Smooth muscle cell (in vitro differentiated cells): ENCODE results near the gene DGCR2. TPM values are rescaled to one million over a fixed set of nuclear protein-coding genes. Genes with fewer than 3 reads are reported as not detected.

Experiments used
- DNase-seq: peaks from one replicate; lab custom pipeline; 2025; ENCODE audit not compliant: unreplicated experiment; lab: John Stamatoyannopoulos, UW
- H2AFZ ChIP-seq: fragments of 200-600 bp; sonication (generic); 2 replicates; pipeline ENCODE4 v1.6.0; 2016; ENCODE audit warnings: antibody characterized with exemption, low read depth, mild to moderate bottlenecking
- H3F3A ChIP-seq: fragments of 200-600 bp; sonication (generic); 2 replicates; pipeline ENCODE4 v1.6.0; 2017; ENCODE audit warnings: antibody characterized with exemption, low read depth
- H3K27ac ChIP-seq: fragments of 200-600 bp; sonication (generic); 2 replicates; pipeline ENCODE4 v1.5.1; 2016; ENCODE audit warnings: low read depth, mild to moderate bottlenecking
- H3K27me3 ChIP-seq: fragments of 200-600 bp; sonication (generic); 2 replicates; pipeline ENCODE4 v1.6.1; 2016; ENCODE audit warnings: low read depth, mild to moderate bottlenecking
- H3K36me3 ChIP-seq: fragments of 200-600 bp; sonication (generic); 2 replicates; pipeline ENCODE4 v1.5.1; 2016; ENCODE audit warnings: low read depth
- H3K4me1 ChIP-seq: fragments of 200-600 bp; sonication (generic); 2 replicates; pipeline ENCODE4 v1.5.1; 2016; ENCODE audit warnings: low read depth
- H3K4me2 ChIP-seq: fragments of 200-600 bp; sonication (generic); 2 replicates; pipeline ENCODE4 v1.6.0; 2016; ENCODE audit warnings: mild to moderate bottlenecking
- H3K4me3 ChIP-seq: fragments of 200-600 bp; sonication (generic); 2 replicates; pipeline ENCODE4 v1.5.1; 2016; ENCODE audit warnings: mild to moderate bottlenecking
- H3K79me2 ChIP-seq: fragments of 200-600 bp; sonication (generic); 2 replicates; pipeline ENCODE4 v1.6.0; 2016; ENCODE audit warnings: low read depth, mild to moderate bottlenecking
- H3K9ac ChIP-seq: fragments of 200-600 bp; sonication (generic); 2 replicates; pipeline ENCODE4 v1.6.0; 2016; ENCODE audit warnings: low read depth
- H3K9me3 ChIP-seq: fragments of 200-600 bp; sonication (generic); replicated peaks from 2 replicates; pipeline ENCODE4 v1.5.1; 2016; ENCODE audit warnings: low read depth
- H4K20me1 ChIP-seq: fragments of 200-600 bp; sonication (generic); 2 replicates; pipeline ENCODE4 v1.6.0; 2016; ENCODE audit warnings: low read depth
- WGBS: methylation state at CpG from one replicate; pipeline ENCODE4 v1.1.7; 2016; ENCODE audit warnings: low lambda C conversion rate; 5-methylcytosine and 5-hydroxymethylcytosine counted together
- polyA plus RNA-seq: library from polyadenylated mRNA; unstranded; fragments of >200 nt; fragmentation: Nextera tagmentation; extraction: Ambion mirVana; gene quantifications from 2 replicates; pipeline ENCODE4 v1.2.1, GENCODE V29; 2016
- total RNA-seq: library from RNA; depleted of rRNA; stranded (reverse); fragments of >200 nt; gene quantifications from 2 replicates; pipeline ENCODE4 v1.2.3, GENCODE V29; 2014
- TF ChIP-seq, protein P1 (sequence below): fragments of 200-600 bp; sonication (generic); IDR thresholded peaks from 2 replicates; pipeline ENCODE4 v1.5.1; 2017; ENCODE audit warnings: borderline replicate concordance, mild to moderate bottlenecking, antibody characterized with exemption; ENCODE audit not compliant: insufficient read depth, poor library complexity, severe bottlenecking

Gene DGCR2
- total and polyA plus RNA-seq, 2 experiments from 2014 or later, result 46.7 to 53.2 TPM

- H3K79me2 ChIP-seq, result peaks cover 4% of the 10 kb centered on the region
- TF ChIP-seq, protein P1, sequence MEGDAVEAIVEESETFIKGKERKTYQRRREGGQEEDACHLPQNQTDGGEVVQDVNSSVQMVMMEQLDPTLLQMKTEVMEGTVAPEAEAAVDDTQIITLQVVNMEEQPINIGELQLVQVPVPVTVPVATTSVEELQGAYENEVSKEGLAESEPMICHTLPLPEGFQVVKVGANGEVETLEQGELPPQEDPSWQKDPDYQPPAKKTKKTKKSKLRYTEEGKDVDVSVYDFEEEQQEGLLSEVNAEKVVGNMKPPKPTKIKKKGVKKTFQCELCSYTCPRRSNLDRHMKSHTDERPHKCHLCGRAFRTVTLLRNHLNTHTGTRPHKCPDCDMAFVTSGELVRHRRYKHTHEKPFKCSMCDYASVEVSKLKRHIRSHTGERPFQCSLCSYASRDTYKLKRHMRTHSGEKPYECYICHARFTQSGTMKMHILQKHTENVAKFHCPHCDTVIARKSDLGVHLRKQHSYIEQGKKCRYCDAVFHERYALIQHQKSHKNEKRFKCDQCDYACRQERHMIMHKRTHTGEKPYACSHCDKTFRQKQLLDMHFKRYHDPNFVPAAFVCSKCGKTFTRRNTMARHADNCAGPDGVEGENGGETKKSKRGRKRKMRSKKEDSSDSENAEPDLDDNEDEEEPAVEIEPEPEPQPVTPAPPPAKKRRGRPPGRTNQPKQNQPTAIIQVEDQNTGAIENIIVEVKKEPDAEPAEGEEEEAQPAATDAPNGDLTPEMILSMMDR, result no peak
- H3K27me3 ChIP-seq, result no peaks in the 10 kb centered on the region
- no peaks in the 10 kb centered on the region for H3K9me3 ChIP-seq
- H2AFZ ChIP-seq, result no peak overlapping the region
- H4K20me1 ChIP-seq, result peaks cover 76% of the 10 kb centered on the region
- no peak overlapping the region for H3K4me3 ChIP-seq
- H3K4me1 ChIP-seq, result no peaks in the 10 kb centered on the region
- H3F3A ChIP-seq, result no peaks in the 10 kb centered on the region
- DNase-seq, result no peak
- H3K27ac ChIP-seq, result no peak overlapping the region
- H3K9ac ChIP-seq, result no peak overlapping the region
- H3K36me3 ChIP-seq, result no peaks in the 10 kb centered on the region
- 98% methylated on average over 8 of the region's 8 CpGs for WGBS
- no peak overlapping the region for H3K4me2 ChIP-seq
Measured at GRCh38 chr22:19065298-19065859, 56.8 kb downstream of the DGCR2 start.

- H3F3A ChIP-seq, result no peaks in the 10 kb centered on the region
- H3K4me2 ChIP-seq, result no peak overlapping the region
- WGBS, result 96% methylated on average over 19 of the region's 19 CpGs
- H3K9ac ChIP-seq, result no peak overlapping the region
- no peak overlapping the region for H3K27ac ChIP-seq
- no peak overlapping the region for H2AFZ ChIP-seq
- TF ChIP-seq, protein P1, result no peak
- no peak for DNase-seq
- peaks cover 76% of the 10 kb centered on the region for H4K20me1 ChIP-seq
- H3K79me2 ChIP-seq, result peaks cover 2% of the 10 kb centered on the region
- H3K9me3 ChIP-seq, result no peaks in the 10 kb centered on the region
- no peaks in the 10 kb centered on the region for H3K4me1 ChIP-seq
- H3K27me3 ChIP-seq, result no peaks in the 10 kb centered on the region
- H3K4me3 ChIP-seq, result no peak overlapping the region
- H3K36me3 ChIP-seq, result no peaks in the 10 kb centered on the region
Measured at GRCh38 chr22:19064354-19065054, 57.7 kb downstream of the DGCR2 start.

- H4K20me1 ChIP-seq, result peaks cover 74% of the 10 kb centered on the region
- over 99% methylated on average over 8 of the region's 8 CpGs for WGBS
- H3F3A ChIP-seq, result no peaks in the 10 kb centered on the region
- no peaks in the 10 kb centered on the region for H3K4me1 ChIP-seq
- no peak for DNase-seq
- no peaks in the 10 kb centered on the region for H3K9me3 ChIP-seq
- H3K4me3 ChIP-seq, result no peak overlapping the region
- H3K27me3 ChIP-seq, result no peaks in the 10 kb centered on the region
- H2AFZ ChIP-seq, result no peak overlapping the region
- no peaks in the 10 kb centered on the region for H3K36me3 ChIP-seq
- H3K4me2 ChIP-seq, result no peak overlapping the region
- H3K79me2 ChIP-seq, result no peaks in the 10 kb centered on the region
- H3K9ac ChIP-seq, result no peak overlapping the region
- TF ChIP-seq, protein P1, result no peak
- no peak overlapping the region for H3K27ac ChIP-seq
Measured at GRCh38 chr22:19063581-19064353, 58.4 kb downstream of the DGCR2 start.
